ENCODE measurements around the gene CLPTM1L.
A peak's percentile ranks its signal among the peaks of the same experiment; 100 is the strongest.
"Not testable (repeated sequence)": the region's sequence is repeated elsewhere in the genome, so short reads cannot be mapped to it uniquely, and the experiment has no call there.

CLPTM1L gene

DNA sequence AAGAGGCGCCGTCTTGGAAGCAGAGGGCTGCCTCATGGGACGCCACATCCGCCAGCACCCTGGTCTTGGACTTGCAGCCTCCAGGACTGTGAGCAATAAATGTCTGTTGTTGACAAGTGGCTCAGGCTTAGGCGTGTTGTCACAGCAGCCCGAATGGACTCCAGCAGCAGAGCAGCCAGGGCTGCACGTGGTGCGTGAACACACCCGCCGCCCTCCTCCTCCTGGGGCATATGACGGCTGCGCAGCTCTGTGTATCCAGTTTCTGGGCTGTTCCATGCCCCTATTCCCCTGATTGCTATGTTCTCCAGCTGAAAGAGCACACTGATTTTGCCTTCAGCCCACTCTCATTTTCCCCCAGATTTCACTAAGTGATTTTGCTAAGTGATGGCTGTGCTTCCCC, 36.0 kb upstream of the CLPTM1L start:
- no peak for DNase-seq
- no peak for ATAC-seq

DNA sequence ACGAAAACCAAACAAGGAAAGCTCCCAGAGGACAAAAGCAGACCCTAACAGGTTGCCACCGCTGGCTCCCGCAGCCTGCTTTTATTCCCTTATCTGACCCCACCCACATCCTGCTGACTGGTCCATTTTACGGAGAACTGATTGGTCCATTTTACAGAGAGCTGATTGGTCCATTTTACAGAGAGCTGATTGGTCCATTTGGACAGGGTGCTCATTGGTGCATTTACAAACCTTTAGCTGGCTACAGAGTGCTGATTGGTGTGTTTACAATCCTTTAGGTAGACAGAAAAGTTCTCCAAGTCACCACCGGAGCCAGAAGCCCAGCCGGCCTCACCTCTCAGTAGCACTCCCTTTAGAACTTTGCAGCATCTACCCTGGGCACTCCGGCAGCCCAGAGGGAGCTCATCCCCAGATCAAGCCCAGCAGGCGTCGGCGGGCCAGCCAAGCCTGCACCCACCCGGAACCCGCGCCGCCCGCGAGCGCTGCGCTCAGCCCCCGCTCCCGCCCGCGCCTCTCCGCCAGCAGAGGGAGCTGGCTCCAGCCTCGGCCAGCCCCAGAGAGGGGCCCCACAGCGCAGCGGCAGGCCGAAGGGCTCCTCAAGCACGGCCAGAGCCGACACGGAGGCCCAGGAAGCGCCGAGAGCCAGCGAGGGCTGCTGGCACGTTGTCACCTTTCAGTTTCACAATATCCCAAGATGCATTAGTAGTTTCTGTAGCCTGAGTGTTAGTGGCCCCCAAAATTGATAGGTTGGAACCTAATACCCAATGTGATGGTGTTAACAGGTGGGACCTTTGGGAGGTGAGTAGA, 35.3 kb upstream of the CLPTM1L start:
- ATAC-seq (peak; percentile 84), DNase-seq (peak; percentile 67)

DNA sequence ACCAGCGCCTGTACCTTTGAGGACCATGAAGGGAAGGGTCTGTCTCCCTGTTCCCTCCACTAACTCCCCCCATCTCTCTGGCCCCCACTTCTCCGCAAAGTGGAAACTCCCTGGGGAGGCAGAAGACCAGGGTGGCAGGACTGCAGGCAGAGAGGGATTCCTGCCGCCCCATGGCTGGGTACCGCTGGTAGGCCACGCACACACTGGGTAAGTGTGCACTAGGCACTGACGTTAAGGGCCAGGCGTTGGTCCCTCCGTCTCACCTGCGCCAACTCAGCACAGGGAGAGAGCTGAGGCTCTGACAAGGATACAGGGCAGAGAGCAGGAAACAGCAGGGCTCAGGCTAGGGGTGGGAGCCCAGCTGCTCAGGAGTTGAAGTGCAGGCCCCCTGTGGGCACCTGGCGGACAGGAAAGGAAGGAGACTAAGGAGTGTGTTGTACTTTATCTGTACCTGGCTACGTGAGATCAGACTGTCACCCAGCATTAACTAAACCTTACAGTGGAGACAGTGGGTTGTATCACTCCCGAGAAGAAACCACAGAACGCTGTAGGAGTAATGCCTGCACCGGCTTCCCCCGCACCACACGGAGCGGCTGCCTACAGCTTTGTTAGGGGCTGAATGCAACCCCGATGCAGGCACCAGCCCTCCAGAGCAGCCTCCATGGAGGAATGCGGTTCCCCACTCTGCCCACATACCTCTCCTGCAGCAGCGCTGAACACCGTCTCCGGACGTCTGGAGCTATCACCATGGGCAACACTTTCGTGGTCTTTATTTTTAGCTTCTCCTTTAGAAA, 34.2 kb upstream of the CLPTM1L start:
- ATAC-seq (no peak), DNase-seq (no peak)

DNA sequence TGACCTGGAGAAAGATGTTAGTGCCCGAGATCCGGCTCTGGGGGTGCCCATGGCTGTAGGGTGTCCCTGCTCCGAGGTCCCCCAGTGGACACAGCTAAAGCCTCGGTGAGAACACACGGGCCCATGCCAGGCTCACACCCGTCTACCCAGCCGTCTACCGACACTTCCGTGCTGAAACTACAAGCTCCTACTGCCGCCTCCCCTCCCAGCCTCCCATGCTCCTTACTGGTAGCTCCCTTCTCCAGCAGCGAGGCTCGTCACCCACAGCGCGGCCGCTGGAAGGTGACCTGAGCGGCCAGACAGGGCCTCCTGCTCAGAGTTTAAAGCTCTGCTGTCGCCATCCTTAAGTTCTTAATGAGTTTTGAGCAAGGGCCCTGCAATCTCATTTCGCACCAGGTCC, 33.2 kb upstream of the CLPTM1L start:
- no peak for ATAC-seq
- no peak for DNase-seq

DNA sequence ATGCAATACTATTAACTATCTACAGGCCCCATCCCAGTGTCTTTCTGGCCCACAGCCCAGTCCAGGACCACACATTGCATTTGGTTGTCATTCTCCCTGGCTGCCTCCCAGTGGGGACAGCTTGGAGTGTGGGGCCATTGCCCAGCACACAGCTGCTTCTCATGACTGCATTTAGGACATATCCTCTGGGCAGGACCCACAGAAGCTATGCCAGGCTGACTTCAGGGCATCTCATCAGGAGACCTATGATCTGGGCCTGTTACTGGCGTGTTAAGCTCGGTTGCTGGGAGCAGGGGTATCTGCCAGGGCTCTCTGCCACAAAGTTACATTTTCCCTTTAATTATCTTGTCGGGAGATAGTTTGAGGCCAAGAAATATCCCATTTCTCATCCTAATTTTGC, 32.1 kb upstream of the CLPTM1L start:
- no peak for ATAC-seq
- no peak for DNase-seq

DNA sequence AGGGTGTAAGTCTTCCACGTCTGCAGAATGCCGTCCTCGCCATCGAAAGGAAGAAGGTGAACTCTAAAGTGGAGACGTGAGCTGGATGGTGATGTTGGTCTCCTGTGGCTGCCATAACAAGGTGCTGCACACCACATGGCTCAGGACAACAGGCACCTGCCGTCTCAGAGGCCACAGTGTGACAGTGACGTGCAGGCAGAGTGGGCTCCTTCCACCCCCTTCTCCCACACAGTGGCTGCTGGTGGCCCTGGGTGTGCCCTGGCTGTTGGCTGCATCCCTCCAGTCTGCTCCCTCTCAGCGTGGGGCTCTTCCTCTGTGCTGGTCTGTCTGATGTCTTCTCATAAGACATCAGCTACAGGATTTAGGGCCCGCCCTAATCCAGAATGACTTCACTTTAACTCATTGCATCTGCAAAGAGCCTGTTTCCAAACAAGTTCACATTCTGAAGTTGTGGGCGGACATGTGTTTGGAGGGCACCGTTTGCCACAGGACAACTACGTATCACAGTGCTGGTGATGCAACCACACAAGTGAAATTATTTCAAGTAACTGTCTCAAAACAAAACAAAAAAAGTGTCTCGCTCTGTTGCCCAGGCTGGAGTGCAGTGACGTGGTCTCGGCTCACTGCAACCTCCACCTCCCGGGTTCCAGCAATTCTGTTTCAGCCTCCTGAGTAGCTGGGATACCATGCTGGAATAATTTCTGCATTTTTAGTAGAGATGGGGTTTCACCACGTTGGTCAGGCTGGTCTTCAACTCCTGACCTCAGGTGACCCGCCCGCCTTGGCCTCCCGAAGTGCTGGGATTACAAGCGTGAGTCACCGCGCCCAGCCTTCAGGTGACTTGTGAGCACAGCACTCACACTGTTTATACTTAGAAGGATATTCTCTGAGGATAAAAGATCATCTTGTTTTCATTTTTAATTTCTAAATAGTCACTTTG, 31.2 kb upstream of the CLPTM1L start:
- ATAC-seq, result no peak
- no peak for DNase-seq

DNA sequence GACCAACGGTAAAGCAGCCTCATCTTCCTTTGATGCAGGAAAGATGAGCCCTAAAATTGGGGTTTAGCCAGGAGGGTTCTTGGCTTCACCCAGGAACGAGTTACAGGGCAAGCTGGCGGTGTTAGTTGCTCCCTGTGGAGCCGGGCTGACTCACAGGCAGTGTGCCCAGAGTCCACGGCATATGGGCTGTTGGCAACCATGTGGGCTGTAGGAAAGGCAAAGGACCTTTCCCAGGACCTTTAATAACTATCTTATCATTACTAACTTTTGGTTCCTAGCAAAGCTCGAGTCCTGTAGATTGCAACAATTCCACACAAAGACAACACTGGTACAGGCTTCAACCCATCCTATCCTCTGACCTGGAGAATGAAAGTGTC, 29.8 kb upstream of the CLPTM1L start:
- no peak for ATAC-seq
- no peak for DNase-seq

DNA sequence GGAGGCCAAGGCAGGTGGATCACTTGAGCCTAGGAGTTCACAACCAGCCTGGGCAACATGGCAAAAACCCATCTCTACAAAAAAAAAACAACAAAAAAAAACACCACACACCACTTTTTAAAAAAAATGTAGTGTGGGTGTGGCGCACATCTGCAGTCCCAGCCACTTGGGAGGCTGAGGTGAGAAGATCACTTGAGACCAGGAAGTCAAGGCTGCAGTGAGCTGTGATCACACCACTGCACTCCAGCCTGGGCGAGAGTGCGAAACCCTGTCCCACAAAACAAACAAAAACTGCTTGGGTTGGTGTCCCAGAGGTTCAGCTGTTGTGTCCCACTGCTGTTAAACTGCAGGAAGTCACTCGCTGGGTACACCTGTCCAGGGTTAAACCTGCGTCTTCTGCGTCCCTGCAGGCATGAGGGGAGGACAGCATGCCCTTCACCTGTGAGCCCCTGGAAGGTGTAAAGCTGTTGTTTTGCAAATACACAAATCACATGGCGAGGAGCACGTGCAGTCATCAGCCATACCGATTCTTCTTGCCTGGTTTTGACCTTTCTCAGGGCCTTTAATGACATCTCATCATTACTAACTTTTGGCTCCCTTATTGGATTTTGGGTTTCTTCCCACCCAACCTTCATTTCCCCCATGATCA, 29.3 kb upstream of the CLPTM1L start:
- DNase-seq (no peak), ATAC-seq (no peak)

DNA sequence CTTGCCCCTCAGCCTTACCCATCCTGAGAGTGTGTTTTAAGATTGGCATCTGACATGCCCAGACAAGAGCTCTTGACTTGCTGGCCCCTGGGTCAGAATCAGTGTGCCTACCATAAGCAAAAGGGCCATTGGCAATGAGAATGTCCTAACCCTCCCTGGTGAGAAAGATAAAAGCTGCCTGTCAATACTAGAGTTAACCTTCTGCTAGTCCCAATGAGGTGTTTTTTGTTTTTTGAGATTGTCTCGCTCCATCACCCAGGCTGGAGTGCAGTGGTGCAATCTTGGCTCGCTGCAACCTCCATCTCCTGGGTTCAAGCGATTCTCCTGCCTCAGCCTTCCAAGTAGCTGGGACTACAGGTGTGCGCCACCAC, 27.1 kb upstream of the CLPTM1L start:
- DNase-seq, ATAC-seq: not testable (repeated sequence)

DNA sequence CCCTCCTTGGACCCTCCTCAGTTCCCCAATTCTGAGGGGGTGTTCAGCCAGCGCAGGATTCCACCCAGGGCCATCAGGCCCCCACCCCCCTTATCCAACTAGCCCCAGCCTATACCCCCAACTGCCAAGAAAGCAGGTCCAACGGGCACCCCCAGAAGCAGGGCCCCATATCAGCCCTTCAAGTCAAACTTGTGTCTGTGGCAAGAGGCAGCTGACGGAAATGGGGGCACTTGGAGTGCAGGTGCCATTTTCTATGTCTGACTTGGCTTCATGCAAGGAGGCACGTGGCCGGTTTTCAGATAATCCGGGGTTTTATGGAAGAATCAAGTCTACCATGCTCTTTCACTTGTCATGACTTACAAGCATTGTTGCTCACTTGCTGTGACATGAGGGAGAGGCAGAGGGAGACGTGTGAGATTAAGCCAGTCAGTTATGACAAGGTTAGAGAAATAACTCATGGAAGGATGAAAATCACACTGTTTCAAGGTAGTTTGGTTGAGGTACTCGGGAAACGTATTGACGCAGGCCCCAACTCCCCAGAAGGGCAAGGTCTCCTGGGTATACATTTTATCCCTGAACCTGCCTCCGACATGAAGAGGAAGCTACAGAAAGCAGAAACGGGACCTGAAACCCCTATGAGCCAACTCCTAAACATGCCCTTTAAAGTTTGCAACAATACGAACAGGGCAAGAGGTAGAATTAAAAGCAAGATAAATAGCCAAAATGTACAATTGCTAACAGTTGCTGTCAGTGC, 26.5 kb upstream of the CLPTM1L start:
- ATAC-seq (no peak), DNase-seq (no peak)

DNA sequence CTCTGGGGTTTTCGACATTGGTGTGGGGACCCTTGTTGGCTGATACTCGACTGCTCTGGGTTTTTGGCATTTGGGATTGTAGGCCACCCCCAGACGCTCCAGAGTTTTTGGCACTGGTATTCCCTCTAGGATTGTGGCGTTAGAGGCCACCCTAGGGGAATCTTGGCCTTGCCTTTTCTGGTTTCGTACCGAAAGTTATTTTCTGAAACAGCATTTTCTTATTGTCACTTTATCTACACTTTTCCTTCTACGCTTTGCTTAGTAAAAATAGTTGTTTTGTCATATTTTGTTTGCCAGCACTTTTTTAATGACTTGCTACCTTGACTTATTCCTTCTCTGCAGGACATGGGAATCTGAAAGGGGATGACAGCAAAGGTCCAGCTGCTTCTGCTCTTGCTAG, 25.1 kb upstream of the CLPTM1L start:
- ATAC-seq, result no peak
- no peak for DNase-seq

DNA sequence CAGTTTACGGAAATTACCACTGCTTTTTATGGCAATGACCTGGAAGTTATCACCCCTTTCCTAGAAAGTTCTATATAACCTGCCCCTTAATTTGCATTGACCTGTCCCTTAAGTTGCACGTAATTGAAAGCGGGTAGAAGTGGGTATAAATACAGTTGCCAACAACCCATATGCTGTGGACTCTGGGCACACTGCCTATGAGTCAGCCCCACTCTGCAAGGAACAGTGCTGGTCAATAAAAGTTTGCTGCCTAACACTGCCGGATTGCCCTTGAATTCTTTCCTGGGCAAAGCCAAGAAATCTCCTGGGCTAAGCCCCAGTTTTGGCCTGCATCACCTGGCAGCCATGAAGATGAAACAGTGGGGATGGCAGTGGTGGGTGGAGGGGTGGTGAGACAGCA, 23.9 kb upstream of the CLPTM1L start:
- ATAC-seq (no peak), DNase-seq (no peak)

DNA sequence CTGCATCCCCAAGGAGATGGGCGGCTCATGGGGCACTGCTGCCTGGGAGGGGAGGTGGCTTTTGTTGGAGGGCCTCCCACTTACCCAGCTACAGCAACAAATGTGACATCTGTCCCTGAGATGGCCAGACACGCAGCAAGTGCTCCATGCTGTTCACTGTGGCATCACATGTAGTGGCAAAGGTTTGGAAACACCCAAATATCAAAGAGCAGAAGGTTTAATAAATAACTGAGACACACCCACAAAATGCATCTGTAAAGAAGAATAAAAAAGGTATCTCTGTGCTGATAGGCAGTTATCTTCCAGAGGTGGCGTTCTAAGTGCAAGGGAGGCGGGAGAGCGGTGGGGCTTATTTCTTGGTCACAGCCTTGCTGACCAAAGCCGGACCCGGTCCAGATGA, 23.3 kb upstream of the CLPTM1L start:
- no peak for DNase-seq
- no peak for ATAC-seq

DNA sequence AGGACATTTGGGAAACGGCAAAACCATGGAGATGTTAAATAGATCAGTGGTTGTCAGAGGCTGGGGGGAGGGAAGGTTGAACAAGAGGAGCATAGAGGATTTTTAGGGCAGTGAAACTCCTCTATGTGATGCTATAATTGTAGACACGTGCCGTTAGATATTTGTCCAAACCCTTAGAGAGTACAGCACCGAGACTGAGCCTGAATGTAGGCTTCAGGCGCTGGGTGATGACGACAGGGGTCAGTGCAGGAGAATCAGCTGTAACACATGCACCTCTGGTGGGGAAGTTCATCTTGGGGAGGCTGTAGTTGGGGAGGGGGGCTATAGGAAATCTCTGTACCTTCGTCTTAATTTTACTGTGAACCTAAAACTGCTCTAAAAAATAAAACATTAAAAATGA, 22.2 kb upstream of the CLPTM1L start:
- no peak for ATAC-seq

DNA sequence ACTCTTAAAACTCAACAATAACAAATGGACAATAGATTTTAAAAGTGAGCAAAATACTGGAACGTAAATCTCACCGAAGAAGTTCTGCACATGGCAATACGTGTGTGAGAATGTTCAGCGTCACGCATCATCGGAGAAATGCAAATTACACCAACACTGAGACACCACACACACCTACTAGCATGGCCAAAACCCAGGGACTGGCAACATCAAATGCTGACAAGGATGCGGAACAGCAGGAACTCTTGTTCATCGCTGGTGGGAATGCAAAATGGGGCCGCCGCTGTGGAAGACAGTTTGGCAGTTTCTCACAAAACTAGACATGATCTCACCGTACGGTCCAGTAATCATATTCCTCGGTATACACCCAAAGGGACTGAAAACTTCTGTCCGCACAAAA, 21.6 kb upstream of the CLPTM1L start:
- no peak for DNase-seq
- no peak for ATAC-seq

More for the DNA sequence above, 22.2 kb upstream of the CLPTM1L start:
- DNase-seq, result no peak

DNA sequence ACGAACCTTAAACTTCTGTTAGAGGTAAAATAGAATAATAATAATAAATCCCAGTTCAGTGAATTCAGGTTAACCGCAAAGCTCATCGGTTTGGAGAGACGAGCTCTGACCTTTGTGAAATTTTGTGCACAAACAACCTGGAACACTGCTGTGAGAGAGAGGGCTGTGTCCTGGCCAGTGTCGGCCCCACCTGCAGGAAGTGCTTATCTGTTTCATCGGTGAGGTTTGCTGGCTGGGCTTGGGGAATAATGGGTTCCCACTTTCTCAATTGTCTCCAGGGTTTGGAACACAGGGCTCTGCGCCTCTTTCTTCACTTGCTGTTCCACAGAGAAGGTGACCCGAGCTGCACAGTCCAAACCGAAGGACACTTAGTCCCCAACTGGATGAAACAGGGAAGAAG, 19.3 kb upstream of the CLPTM1L start:
- DNase-seq, result no peak
- no peak for ATAC-seq

DNA sequence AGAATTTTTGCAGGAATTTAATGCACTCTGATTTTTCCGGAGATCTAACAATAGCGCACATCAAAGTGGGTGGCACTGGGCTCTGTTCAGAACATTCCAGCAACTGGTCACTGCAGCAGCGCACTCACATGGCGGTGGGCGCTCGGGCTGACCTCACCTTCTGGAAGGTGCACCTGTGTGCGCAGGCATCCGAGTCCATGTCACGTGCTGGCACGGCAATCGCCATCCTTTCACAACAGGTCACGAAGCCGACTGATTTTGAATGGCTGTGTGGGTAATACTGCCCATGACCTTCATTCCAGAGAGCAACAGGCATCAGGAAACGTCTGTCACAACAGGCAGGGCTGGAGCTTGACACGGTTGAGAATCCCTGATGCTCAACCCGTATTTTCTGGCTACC, 18.7 kb upstream of the CLPTM1L start:
- ATAC-seq (no peak), DNase-seq (no peak)

DNA sequence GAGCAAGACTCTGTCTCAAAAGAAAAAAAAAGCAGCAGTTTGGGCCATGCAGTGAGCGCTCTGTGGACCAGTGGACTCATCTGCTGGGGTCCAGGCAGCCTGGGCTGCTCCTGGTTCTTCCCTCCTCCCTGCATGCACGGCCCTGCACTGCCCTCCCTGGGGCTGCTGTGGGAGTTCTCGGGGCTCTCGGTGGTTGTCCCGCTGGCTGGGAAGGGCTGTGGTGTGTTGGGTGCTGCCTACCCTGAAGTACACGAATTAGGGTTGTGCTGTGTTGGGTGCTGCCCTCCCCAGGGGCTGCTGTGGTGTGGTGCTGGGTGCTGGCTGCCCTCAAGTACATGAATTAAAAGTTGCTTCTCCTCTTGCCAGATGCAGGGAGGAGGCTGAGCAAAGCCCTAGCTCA, 18.3 kb upstream of the CLPTM1L start:
- DNase-seq (no peak), ATAC-seq (no peak)

DNA sequence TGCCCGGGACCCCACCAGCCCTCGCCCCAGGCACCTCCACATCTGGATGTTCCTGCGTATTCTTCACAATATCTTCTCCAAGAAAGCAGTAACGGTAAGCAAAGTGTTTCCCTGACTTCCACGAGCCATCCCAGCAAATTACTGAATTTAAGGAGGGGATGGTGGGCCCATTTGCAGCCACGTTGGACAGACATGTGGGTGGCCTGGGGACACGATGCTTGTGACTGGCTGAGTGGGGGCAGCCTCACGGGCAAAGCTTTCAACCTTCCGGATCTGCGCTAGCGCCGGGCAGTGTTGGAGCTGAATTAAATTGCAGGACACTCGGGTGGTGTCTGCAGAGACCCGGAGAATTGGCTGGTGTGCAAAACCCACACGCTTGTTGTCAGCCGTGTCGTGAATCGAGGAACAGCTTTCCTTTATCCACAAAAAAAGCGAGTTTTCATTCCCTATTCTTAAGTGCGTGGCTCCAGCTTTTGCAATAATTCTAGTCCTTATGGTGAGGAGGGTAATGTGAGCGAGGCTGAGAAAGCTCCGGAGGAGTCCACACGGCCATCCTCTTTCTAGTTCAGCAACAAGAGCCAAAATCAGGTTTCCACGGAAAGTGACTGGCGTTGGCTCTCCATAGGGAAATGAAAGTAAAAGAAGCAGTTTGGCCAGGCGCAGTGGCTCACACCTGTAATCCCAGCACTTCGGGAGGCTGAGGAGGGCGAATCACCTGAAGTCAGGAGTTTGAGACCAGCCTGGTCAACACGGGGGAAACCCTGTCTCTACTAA, 17.5 kb upstream of the CLPTM1L start:
- DNase-seq, result no peak
- no peak for ATAC-seq

DNA sequence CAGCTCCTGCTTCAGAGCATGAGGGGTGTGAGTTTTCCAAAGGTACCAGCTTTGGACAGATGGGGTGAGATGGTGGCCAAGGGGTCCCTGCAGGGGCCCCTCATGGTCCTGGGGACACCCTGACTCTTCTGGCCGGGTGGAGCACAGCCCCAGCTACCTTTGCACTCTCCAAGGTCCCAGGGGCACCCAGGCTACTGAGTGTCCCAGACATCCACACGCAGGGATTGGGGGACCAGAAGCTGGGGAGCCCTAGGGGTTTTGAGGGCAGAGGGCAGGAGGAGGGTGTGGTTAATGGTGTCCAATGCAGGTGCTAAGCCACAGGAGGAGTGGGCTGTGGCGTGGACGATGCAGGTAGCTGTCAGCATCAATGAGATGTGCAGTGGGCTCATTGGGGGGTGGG, 16.0 kb upstream of the CLPTM1L start:
- ATAC-seq, result no peak
- no peak for DNase-seq

DNA sequence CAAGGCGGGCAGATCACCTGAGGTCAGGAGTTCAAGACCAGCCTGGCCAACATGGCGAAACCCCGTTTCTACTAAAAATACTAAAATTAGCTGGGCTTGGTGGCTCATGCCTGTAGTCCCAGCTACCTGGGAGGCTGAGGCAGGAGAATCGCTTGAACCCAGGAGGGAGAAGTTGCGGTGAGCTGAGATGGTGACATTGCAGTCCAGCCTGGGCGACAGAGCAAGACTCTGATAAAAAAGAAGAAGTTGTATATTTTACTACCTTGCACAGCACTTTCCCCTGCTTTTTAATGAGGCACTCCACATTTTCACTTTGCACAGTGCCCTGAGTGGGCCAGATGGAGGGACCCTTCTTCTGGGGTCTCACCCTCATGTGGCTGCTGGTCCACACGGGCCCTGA, 15.5 kb upstream of the CLPTM1L start:
- not testable (repeated sequence) for DNase-seq, ATAC-seq
